HepG2 (cell line): ENCODE results near the gene CYB5R3. TPM values are rescaled to one million over a fixed set of nuclear protein-coding genes. Genes with fewer than 3 reads are reported as not detected.

Experiments used
- ARID5B ChIP-seq: IDR thresholded peaks from 2 replicates; pipeline ENCODE4 v1.4.0; 2020; ENCODE audit warnings: mild to moderate bottlenecking, missing genetic modification reagents
- BCL6 ChIP-seq: IDR thresholded peaks from 2 replicates; pipeline ENCODE4 v1.6.1; 2016; ENCODE audit warnings: missing genetic modification reagents, missing compliant biosample characterization
- BHLHE40 ChIP-seq: IDR thresholded peaks from 2 replicates; pipeline ENCODE4 v1.6.1; 2011; ENCODE audit warnings: low read length, improper control_type of control experiment
- E2F5 ChIP-seq: sonication (generic); formaldehyde crosslinking; conservative IDR thresholded peaks from 2 replicates; pipeline ENCODE4 v1.4.0; 2020; ENCODE audit warnings: missing genetic modification reagents
- POGK ChIP-seq: sonication (generic); formaldehyde crosslinking; conservative IDR thresholded peaks from 2 replicates; pipeline ENCODE4 v1.8.0; 2022; ENCODE audit warnings: mild to moderate bottlenecking, moderate library complexity, missing genetic modification reagents
- POLR2G ChIP-seq: fragments of 200-400 bp; formaldehyde crosslinking; IDR thresholded peaks from 2 replicates; pipeline ENCODE4 v1.6.1; 2018; ENCODE audit warnings: mild to moderate bottlenecking, low read depth, low read length, moderate library complexity
- SPEN ChIP-seq: sonication (generic); formaldehyde crosslinking; IDR thresholded peaks from 2 replicates; pipeline ENCODE4 v1.5.1; 2020; ENCODE audit warnings: low read depth, mild to moderate bottlenecking, missing genetic modification reagents
- UBTF ChIP-seq: sonication (generic); formaldehyde crosslinking; IDR thresholded peaks from 2 replicates; pipeline ENCODE4 v1.4.0; 2020; ENCODE audit warnings: mild to moderate bottlenecking, missing genetic modification reagents
- ZBTB25 ChIP-seq: IDR thresholded peaks from 2 replicates; pipeline ENCODE4 v1.6.1; 2018; ENCODE audit warnings: missing genetic modification reagents
- ZHX1 ChIP-seq: sonication (generic); formaldehyde crosslinking; IDR thresholded peaks from 2 replicates; pipeline ENCODE4 v1.8.1; 2022; ENCODE audit warnings: low read depth, mild to moderate bottlenecking, missing genetic modification reagents
- ZNF556 ChIP-seq: sonication (generic); formaldehyde crosslinking; IDR thresholded peaks from 2 replicates; pipeline ENCODE4 v1.4.0; 2020; ENCODE audit warnings: mild to moderate bottlenecking, missing genetic modification reagents, borderline replicate concordance
- ZNF644 ChIP-seq: IDR thresholded peaks from 2 replicates; pipeline ENCODE4 v1.6.1; 2016; ENCODE audit warnings: low read depth
- ZNF724P ChIP-seq: sonication (generic); formaldehyde crosslinking; IDR thresholded peaks from 2 replicates; pipeline ENCODE4 v1.8.0; 2022; ENCODE audit warnings: missing genetic modification reagents, borderline replicate concordance
- ZNF850 ChIP-seq: sonication (generic); formaldehyde crosslinking; conservative IDR thresholded peaks from 2 replicates; pipeline ENCODE4 v1.9.0; 2021; ENCODE audit warnings: mild to moderate bottlenecking, missing genetic modification reagents
- ZSCAN21 ChIP-seq: sonication (generic); formaldehyde crosslinking; IDR thresholded peaks from 2 replicates; pipeline ENCODE4 v1.8.0; 2022; ENCODE audit warnings: mild to moderate bottlenecking, missing genetic modification reagents, moderate library complexity, borderline replicate concordance
- polyA plus RNA-seq, 8 experiments: library from polyadenylated mRNA; depleted of rRNA in 3 of 8; stranded (reverse) in 7 of 8; unstranded in 1 of 8; fragments of >200 nt; fragmentation: Illumina TruSeq in 4 of 8; extraction: Trizol in 4 of 8; gene quantifications; 2 replicates each; pipeline versions ENCODE4 v1.2.1 to v1.2.3, GENCODE V29; 2011 to 2016; ENCODE audit warnings: low read depth in 4 of 8, missing spikeins in 1 of 8, mixed read lengths in 1 of 8; ENCODE audit not compliant: insufficient read depth in 1 of 8
- total RNA-seq, 5 experiments: library from RNA; depleted of rRNA; stranded (reverse); fragments of >200 nt; fragmentation: Illumina TruSeq; extraction: Trizol; gene quantifications; 2 replicates each; pipeline ENCODE4 v1.2.3, GENCODE V29; 2016; ENCODE audit warnings: low read depth in 1 of 5

The CYB5R3 gene
- total and polyA plus RNA-seq, 2 of the 13 experiments (the other 11 are each of a cell fraction or from before 2014, with no cell fraction given): 32.4 to 305 TPM

GRCh38 chr22:42601879-42602465, 47.2 kb downstream of the CYB5R3 start (continued):
- no peak for TF ChIP-seq POGK (CRISPR knock-in tag)
- peak; percentile 24; the same call in 1 of the 2 replicates for TF ChIP-seq BCL6 (CRISPR knock-in tag)
- TF ChIP-seq ZNF724P (CRISPR knock-in tag): no peak
- TF ChIP-seq BHLHE40: 0 out of 2 replicates have a peak, but pooled peaks have one; percentile 19
- no peak for TF ChIP-seq ZBTB25 (CRISPR knock-in tag)
- TF ChIP-seq UBTF: peak; percentile 55; the same call in 1 of the 2 replicates
- TF ChIP-seq ARID5B (CRISPR knock-in tag): peak; percentile 60
- no peak for TF ChIP-seq POLR2G
- TF ChIP-seq ZHX1 (CRISPR knock-in tag): 0 out of 2 replicates have a peak, but pooled peaks have one; percentile 39
- TF ChIP-seq ZNF644 (CRISPR knock-in tag): 0 out of 2 replicates have a peak, but pooled peaks have one; percentile 21
- 0 out of 2 replicates have a peak, but pooled peaks have one; percentile 32 for TF ChIP-seq ZNF850 (CRISPR knock-in tag)
- peak; percentile 56; the same call in 1 of the 2 replicates for TF ChIP-seq ZNF556 (CRISPR knock-in tag)
- no peak for TF ChIP-seq E2F5 (CRISPR knock-in tag)
- peak; percentile 59; the same call in 1 of the 2 replicates for TF ChIP-seq SPEN (CRISPR knock-in tag)
- TF ChIP-seq ZSCAN21: no peak
